ENCODE measurements around the gene IL13.

- TF ChIP-seq, protein P1, sequence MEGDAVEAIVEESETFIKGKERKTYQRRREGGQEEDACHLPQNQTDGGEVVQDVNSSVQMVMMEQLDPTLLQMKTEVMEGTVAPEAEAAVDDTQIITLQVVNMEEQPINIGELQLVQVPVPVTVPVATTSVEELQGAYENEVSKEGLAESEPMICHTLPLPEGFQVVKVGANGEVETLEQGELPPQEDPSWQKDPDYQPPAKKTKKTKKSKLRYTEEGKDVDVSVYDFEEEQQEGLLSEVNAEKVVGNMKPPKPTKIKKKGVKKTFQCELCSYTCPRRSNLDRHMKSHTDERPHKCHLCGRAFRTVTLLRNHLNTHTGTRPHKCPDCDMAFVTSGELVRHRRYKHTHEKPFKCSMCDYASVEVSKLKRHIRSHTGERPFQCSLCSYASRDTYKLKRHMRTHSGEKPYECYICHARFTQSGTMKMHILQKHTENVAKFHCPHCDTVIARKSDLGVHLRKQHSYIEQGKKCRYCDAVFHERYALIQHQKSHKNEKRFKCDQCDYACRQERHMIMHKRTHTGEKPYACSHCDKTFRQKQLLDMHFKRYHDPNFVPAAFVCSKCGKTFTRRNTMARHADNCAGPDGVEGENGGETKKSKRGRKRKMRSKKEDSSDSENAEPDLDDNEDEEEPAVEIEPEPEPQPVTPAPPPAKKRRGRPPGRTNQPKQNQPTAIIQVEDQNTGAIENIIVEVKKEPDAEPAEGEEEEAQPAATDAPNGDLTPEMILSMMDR (IDR thresholded peaks at IDR 0.05), result no peak
- TF ChIP-seq EZH2 (IDR thresholded peaks at IDR 0.05), result no peak
- no peak for TF ChIP-seq EZH2phosphoT487 (IDR thresholded peaks at IDR 0.05)
Observed at GRCh38 chr5:132671000-132671399, 13.0 kb downstream of the IL13 start.

All from neural progenitor cell (in vitro differentiated cells).